ENCODE data around the gene RRM2. TPM values are rescaled to one million over a fixed set of nuclear protein-coding genes. Genes with fewer than 3 reads are reported as not detected.

The RRM2 gene
- total RNA-seq, 3 donors from 2014 or later (not counting 1 experiment from before 2014, with no cell fraction given), result 16.1 to 22.1 (median 18.5) TPM

- Mint-ChIP-seq H3K36me3 (no peaks in the 10 kb centered on the region), H3K4me1 (peaks cover 8 to 16% of the 10 kb centered on the region in 2 donors), H3K27ac (peak overlapping the region in 1 of 2 donors; percentile 73), H3K9me3 (no peaks in the 10 kb centered on the region), H3K27me3 (ENCODE audit: low read depth in 2 of 2) (no peaks in the 10 kb centered on the region), H3K4me3 (no peak overlapping the region)
- Histone ChIP-seq H3K36me3 (ENCODE audit: control insufficient read depth, insufficient read depth, low read length) (no peaks in the 10 kb centered on the region), H3K9me3 (ENCODE audit: control insufficient read depth, insufficient read depth, low read length) (no peaks in the 10 kb centered on the region), H3K4me1 (ENCODE audit: control insufficient read depth, insufficient read depth, low read length) (peaks cover 13% of the 10 kb centered on the region), H3K4me3 (ENCODE audit: low read length) (no peak overlapping the region), H3K27ac (ENCODE audit: low read length) (no peak overlapping the region), H3K27me3 (ENCODE audit: control insufficient read depth, insufficient read depth, low read length) (no peaks in the 10 kb centered on the region)
- ATAC-seq, result no peak
- DNase-seq, result no peak
- no peak for TF ChIP-seq CTCF (IDR thresholded peaks at IDR 0.05)
- intact Hi-C loops (cut with micrococcal nuclease), result no loop called here
- 94% methylated on average over 16 of the region's 16 CpGs for WGBS (ENCODE audit: insufficient coverage)
These were observed 18.5 kb downstream of the RRM2 start for GRCh38 chr2:10140841-10141610.

- no peak overlapping the region for H3K4me3 ChIP-seq (ENCODE audit: low read length)
- H3K9me3 ChIP-seq (ENCODE audit: control insufficient read depth, insufficient read depth, low read length), result no peaks in the 10 kb centered on the region
- Mint-ChIP-seq H3K9me3 (no peaks in the 10 kb centered on the region), H3K27ac (peak overlapping the region in 1 of 2 donors; percentile 73), H3K4me3 (no peak overlapping the region), H3K36me3 (no peaks in the 10 kb centered on the region), H3K27me3 (ENCODE audit: low read depth in 2 of 2) (no peaks in the 10 kb centered on the region), H3K4me1 (peaks cover 8 to 15% of the 10 kb centered on the region in 2 donors)
- TF ChIP-seq CTCF (IDR thresholded peaks at IDR 0.05), result no peak
- ATAC-seq, result peak in 2 of 3 donors; percentile 52 to 62
- H3K36me3 ChIP-seq (ENCODE audit: control insufficient read depth, insufficient read depth, low read length), result no peaks in the 10 kb centered on the region
- no peak overlapping the region for H3K27ac ChIP-seq (ENCODE audit: low read length)
- H3K27me3 ChIP-seq (ENCODE audit: control insufficient read depth, insufficient read depth, low read length), result no peaks in the 10 kb centered on the region
- 74% methylated on average over 32 of the region's 32 CpGs for WGBS (ENCODE audit: insufficient coverage)
- peaks cover 13% of the 10 kb centered on the region for H3K4me1 ChIP-seq (ENCODE audit: control insufficient read depth, insufficient read depth, low read length)
- peak in 1 of 2 donors; percentile 56 for DNase-seq
- intact Hi-C loops (cut with micrococcal nuclease), result no loop called here
These were observed 19.4 kb downstream of the RRM2 start for GRCh38 chr2:10141736-10142639.

GRCh38 chr2:10142640-10142965 is 20.1 kb downstream of the RRM2 start:
- Mint-ChIP-seq H3K4me3 (no peak overlapping the region), H3K27me3 (ENCODE audit: low read depth in 2 of 2) (no peaks in the 10 kb centered on the region), H3K9me3 (no peaks in the 10 kb centered on the region), H3K27ac (no peak overlapping the region), H3K36me3 (no peaks in the 10 kb centered on the region), H3K4me1 (peaks cover 8 to 15% of the 10 kb centered on the region in 2 donors)
- no peak overlapping the region for H3K4me3 ChIP-seq (ENCODE audit: low read length)
- 97% methylated on average over 11 of the region's 11 CpGs for WGBS (ENCODE audit: insufficient coverage)
- intact Hi-C loops (cut with micrococcal nuclease), result no loop called here
- H3K36me3 ChIP-seq (ENCODE audit: control insufficient read depth, insufficient read depth, low read length), result no peaks in the 10 kb centered on the region
- H3K9me3 ChIP-seq (ENCODE audit: control insufficient read depth, insufficient read depth, low read length), result no peaks in the 10 kb centered on the region
- no peak for DNase-seq
- H3K4me1 ChIP-seq (ENCODE audit: control insufficient read depth, insufficient read depth, low read length), result peaks cover 13% of the 10 kb centered on the region
- no peaks in the 10 kb centered on the region for H3K27me3 ChIP-seq (ENCODE audit: control insufficient read depth, insufficient read depth, low read length)
- no peak for ATAC-seq
- TF ChIP-seq CTCF (IDR thresholded peaks at IDR 0.05), result no peak
- no peak overlapping the region for H3K27ac ChIP-seq (ENCODE audit: low read length)

All from natural killer cell (primary cell).